T47D (cell line): ENCODE measurements around the gene BRD3.

Source experiments
- DNase-seq, 2 experiments: peaks; one replicate each; pipeline versions ENCODE4 v3.0.0 to v3.0.0-alpha.2; 2011 to 2012; ENCODE audit warnings: low read depth in 1 of 2, low spot score in 1 of 2
- JUND ChIP-seq: IDR thresholded peaks from 2 replicates; pipeline ENCODE4 v1.6.1; 2012; ENCODE audit warnings: low read depth
- in situ Hi-C: cut with HindIII; loops from 2 replicates; pipeline ENCODE4 v1.10.0; 2016; ENCODE audit warnings: low sequenced_read_pairs, low pct_unique_long_range_greater_than_20kb

The BRD3 gene

GRCh38 chr9:134036130-134036529 is 31.7 kb downstream of the BRD3 start:
- TF ChIP-seq JUND: no peak
- no peak for DNase-seq
- in situ Hi-C loops: no loop called here

- in situ Hi-C loops: no loop called here
- TF ChIP-seq JUND: no peak
- DNase-seq: no peak
Observed at GRCh38 chr9:134035041-134036039, 32.5 kb downstream of the BRD3 start.

- DNase-seq: no peak
- no peak for TF ChIP-seq JUND
- in situ Hi-C loops: no loop called here
Observed at GRCh38 chr9:134034215-134035040, 33.4 kb downstream of the BRD3 start.

- in situ Hi-C loops: no loop called here
- DNase-seq: no peak
- TF ChIP-seq JUND: no peak
Observed at GRCh38 chr9:134033516-134034214, 34.2 kb downstream of the BRD3 start.

- DNase-seq: no peak
- in situ Hi-C loops: no loop called here
Observed at GRCh38 chr9:134032456-134033222, 35.2 kb downstream of the BRD3 start.

GRCh38 chr9:134031783-134032182 is 36.0 kb downstream of the BRD3 start:
- no peak for TF ChIP-seq JUND
- no peak for DNase-seq
- in situ Hi-C loops: no loop called here

More at GRCh38 chr9:134032456-134033222, 35.2 kb downstream of the BRD3 start:
- TF ChIP-seq JUND: no peak

- in situ Hi-C loops: no loop called here
- no peak for TF ChIP-seq JUND
- DNase-seq: no peak
Observed at GRCh38 chr9:134030821-134031470, 36.9 kb downstream of the BRD3 start.

GRCh38 chr9:134029248-134030226 is 38.3 kb downstream of the BRD3 start:
- in situ Hi-C loops: no loop called here
- DNase-seq: no peak
- TF ChIP-seq JUND: no peak

- in situ Hi-C loops: no loop called here
- TF ChIP-seq JUND: no peak
- DNase-seq: no peak
Observed at GRCh38 chr9:134028575-134029247, 39.1 kb downstream of the BRD3 start.

GRCh38 chr9:134028076-134028475 is 39.8 kb downstream of the BRD3 start:
- no peak for DNase-seq
- in situ Hi-C loops: no loop called here
- no peak for TF ChIP-seq JUND
